ENCODE measurements around the gene TTC17. TPM values are rescaled to one million over a fixed set of nuclear protein-coding genes. Genes with fewer than 3 reads are reported as not detected.

The TTC17 gene
- total RNA-seq, 2 donors from 2014 or later = 103 to 122 TPM

GRCh38 chr11:43376065-43376464, 17.3 kb downstream of the TTC17 start:
- no peak overlapping the region for H3K27ac ChIP-seq (ENCODE audit: low read depth, low read length)
- H3K36me3 ChIP-seq (ENCODE audit: control insufficient read depth, insufficient read depth, low read length) = peaks cover 28% of the 10 kb centered on the region
- Mint-ChIP-seq H3K36me3 (ENCODE audit: low read depth) (peaks cover 24% of the 10 kb centered on the region), H3K9me3 (no peaks in the 10 kb centered on the region), H3K4me3 (no peak overlapping the region), H3K27ac (no peak overlapping the region), H3K4me1 (peaks cover 2% of the 10 kb centered on the region), H3K27me3 (ENCODE audit: insufficient read depth) (no peaks in the 10 kb centered on the region)
- 100% methylated on average over 2 of the region's 2 CpGs; no CpG with 5 or more reads in 1 of the 2 experiments for WGBS, 2 experiments (ENCODE audit: insufficient coverage in 1 of 2, insufficient read length in 1 of 2)
- TF ChIP-seq, protein P1, sequence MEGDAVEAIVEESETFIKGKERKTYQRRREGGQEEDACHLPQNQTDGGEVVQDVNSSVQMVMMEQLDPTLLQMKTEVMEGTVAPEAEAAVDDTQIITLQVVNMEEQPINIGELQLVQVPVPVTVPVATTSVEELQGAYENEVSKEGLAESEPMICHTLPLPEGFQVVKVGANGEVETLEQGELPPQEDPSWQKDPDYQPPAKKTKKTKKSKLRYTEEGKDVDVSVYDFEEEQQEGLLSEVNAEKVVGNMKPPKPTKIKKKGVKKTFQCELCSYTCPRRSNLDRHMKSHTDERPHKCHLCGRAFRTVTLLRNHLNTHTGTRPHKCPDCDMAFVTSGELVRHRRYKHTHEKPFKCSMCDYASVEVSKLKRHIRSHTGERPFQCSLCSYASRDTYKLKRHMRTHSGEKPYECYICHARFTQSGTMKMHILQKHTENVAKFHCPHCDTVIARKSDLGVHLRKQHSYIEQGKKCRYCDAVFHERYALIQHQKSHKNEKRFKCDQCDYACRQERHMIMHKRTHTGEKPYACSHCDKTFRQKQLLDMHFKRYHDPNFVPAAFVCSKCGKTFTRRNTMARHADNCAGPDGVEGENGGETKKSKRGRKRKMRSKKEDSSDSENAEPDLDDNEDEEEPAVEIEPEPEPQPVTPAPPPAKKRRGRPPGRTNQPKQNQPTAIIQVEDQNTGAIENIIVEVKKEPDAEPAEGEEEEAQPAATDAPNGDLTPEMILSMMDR (conservative IDR thresholded peaks at IDR 0.05) = no peak
- H3K9ac ChIP-seq (ENCODE audit: extremely low read depth, low read length, poor library complexity, severe bottlenecking) = no peak overlapping the region
- H3K4me3 ChIP-seq (ENCODE audit: low read length) = no peak overlapping the region
- H3K9me3 ChIP-seq (ENCODE audit: control insufficient read depth, low read length) = no peaks in the 10 kb centered on the region
- H3K27me3 ChIP-seq (ENCODE audit: control insufficient read depth, insufficient read depth, low read length, poor library complexity, severe bottlenecking) = no peaks in the 10 kb centered on the region
- no peaks in the 10 kb centered on the region for H3K4me1 ChIP-seq (ENCODE audit: control insufficient read depth, insufficient read depth, low read length)
- no peak for DNase-seq

- Histone ChIP-seq H3K4me3 (ENCODE audit: low read length) (no peak overlapping the region), H3K4me1 (ENCODE audit: control insufficient read depth, insufficient read depth, low read length) (no peaks in the 10 kb centered on the region), H3K27ac (ENCODE audit: low read depth, low read length) (no peak overlapping the region), H3K9ac (ENCODE audit: extremely low read depth, low read length, poor library complexity, severe bottlenecking) (no peak overlapping the region), H3K9me3 (ENCODE audit: control insufficient read depth, low read length) (no peaks in the 10 kb centered on the region), H3K36me3 (ENCODE audit: control insufficient read depth, insufficient read depth, low read length) (peaks cover 33% of the 10 kb centered on the region), H3K27me3 (ENCODE audit: control insufficient read depth, insufficient read depth, low read length, poor library complexity, severe bottlenecking) (no peaks in the 10 kb centered on the region)
- DNase-seq = no peak
- H3K4me3 Mint-ChIP-seq = no peak overlapping the region
- no peak overlapping the region for H3K27ac Mint-ChIP-seq
- H3K4me1 Mint-ChIP-seq = no peaks in the 10 kb centered on the region
- TF ChIP-seq, protein P1 (conservative IDR thresholded peaks at IDR 0.05) = no peak
- H3K9me3 Mint-ChIP-seq = no peaks in the 10 kb centered on the region
- H3K27me3 Mint-ChIP-seq (ENCODE audit: insufficient read depth) = no peaks in the 10 kb centered on the region
- peaks cover 24% of the 10 kb centered on the region for H3K36me3 Mint-ChIP-seq (ENCODE audit: low read depth)
- 90 to 94% methylated on average over 2 of the region's 2 CpGs for WGBS, 2 experiments (ENCODE audit: insufficient coverage in 1 of 2, insufficient read length in 1 of 2)
These were observed 17.9 kb downstream of the TTC17 start for GRCh38 chr11:43376594-43376993.

GRCh38 chr11:43377389-43377788, 18.7 kb downstream of the TTC17 start:
- H3K9ac ChIP-seq (ENCODE audit: extremely low read depth, low read length, poor library complexity, severe bottlenecking) = no peak overlapping the region
- DNase-seq = no peak
- H3K4me1 Mint-ChIP-seq = no peaks in the 10 kb centered on the region
- H3K36me3 Mint-ChIP-seq (ENCODE audit: low read depth) = peaks cover 26% of the 10 kb centered on the region
- no peaks in the 10 kb centered on the region for H3K27me3 Mint-ChIP-seq (ENCODE audit: insufficient read depth)
- no peaks in the 10 kb centered on the region for H3K9me3 Mint-ChIP-seq
- no peaks in the 10 kb centered on the region for H3K4me1 ChIP-seq (ENCODE audit: control insufficient read depth, insufficient read depth, low read length)
- H3K27ac Mint-ChIP-seq = no peak overlapping the region
- no peak overlapping the region for H3K4me3 ChIP-seq (ENCODE audit: low read length)
- TF ChIP-seq, protein P1 (conservative IDR thresholded peaks at IDR 0.05) = no peak
- no peak overlapping the region for H3K4me3 Mint-ChIP-seq
- H3K27ac ChIP-seq (ENCODE audit: low read depth, low read length) = no peak overlapping the region
- no peaks in the 10 kb centered on the region for H3K9me3 ChIP-seq (ENCODE audit: control insufficient read depth, low read length)
- H3K27me3 ChIP-seq (ENCODE audit: control insufficient read depth, insufficient read depth, low read length, poor library complexity, severe bottlenecking) = no peaks in the 10 kb centered on the region
- peaks cover 36% of the 10 kb centered on the region for H3K36me3 ChIP-seq (ENCODE audit: control insufficient read depth, insufficient read depth, low read length)
